NCI-H2227 (cell line): ENCODE results near the gene MORN2.

Source experiments
- DNase-seq: peaks from one replicate; lab custom pipeline; 2025; ENCODE audit not compliant: unreplicated experiment; lab: John Stamatoyannopoulos, UW

MORN2 gene

DNA sequence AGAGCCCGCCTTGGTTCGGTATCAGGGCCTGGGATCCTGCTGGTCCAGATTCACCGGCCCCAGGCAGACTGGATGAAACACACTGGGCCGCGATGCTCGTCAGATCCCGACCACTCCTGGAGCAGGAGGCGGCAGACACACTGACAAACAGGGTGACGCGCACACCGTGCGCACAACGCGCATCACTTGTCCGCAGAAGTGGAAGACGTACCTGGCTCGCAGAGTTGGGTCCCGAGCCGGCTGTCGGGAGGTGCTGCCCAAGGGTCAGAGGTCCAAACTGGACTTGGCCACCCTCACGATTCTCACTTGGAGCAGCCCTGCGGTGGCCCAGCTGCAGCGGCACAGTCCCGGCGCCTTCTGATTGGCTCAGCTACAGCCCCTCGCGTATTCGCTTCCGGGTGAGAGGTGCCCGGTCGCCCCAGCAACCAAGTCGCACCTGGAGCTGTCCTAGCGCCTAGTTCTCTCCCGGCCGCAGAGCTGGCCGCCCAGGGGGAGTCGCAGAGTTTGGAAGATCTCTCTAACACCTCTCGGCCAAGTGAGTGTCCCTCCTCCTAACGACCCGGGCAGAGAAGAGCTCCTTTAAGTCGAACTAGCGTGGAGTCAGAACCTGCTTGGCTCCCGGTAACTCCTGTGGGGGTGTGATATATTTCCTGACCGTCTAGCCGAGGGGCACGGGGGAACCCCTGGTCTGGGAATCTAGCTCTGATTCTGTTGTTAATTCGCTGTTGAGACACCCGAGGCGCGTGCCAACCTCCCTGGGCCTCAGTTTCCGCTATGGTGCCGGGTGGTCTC is at the start of gene MORN2, which contains the start of gene DHX57:
Gene MORN2, plus strand, starts transcription at position 401 of the 792 bp plus-strand sequence.
Gene DHX57, minus strand, starts transcription at position 359 of the 792 bp plus-strand sequence. CDS start 7,529 bp downstream, outside the sequence.
- peak; percentile 85 for DNase-seq

DNA sequence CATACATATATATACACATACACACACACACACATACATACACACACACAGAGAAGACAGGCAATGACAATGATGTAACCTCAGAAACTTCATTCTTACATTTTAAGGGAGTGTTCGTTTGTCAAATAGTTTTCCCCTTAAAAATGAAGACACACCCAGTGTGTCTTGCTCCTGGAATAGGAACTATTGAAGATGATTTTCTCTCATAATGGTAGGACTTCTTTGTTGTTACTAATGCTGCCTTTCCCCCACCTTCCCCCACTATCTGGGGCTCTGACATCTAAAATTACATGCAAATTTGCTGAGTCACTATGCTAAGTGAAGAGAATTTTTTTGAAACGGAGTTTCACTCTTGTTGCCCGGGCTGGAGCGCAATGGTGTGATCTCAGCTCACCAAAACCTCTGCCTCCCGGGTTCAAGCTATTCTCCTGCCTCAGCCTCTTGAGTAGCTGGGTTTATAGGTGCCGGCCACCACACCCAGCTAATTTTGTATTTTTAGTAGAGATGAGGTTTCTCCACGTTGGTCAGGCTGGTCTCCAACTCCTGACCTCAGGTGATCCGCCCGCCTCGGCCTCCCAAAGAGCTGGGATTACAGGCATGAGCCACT is 48.1 kb upstream of the MORN2 start:
- peak; percentile 2 for DNase-seq

DNA sequence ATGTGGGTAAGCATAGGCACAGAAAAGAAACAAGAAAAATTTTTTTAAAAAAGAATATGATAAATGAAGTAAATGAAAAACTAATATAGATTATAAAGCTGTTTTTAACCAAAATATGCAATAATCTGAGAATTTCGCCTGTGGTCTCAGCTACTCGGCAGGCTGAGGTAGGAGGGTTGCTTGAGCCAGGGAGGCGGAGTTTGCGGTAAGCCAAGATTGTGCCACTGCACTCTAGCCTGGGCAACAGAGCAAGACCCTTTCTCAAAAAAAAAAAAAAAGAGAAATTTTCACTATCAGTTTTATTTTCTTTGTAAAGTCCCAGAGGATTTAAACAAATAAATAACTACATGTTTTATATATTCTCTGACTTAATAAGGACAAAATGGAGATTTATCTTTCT is 47.3 kb upstream of the MORN2 start:
- DNase-seq, result no peak

DNA sequence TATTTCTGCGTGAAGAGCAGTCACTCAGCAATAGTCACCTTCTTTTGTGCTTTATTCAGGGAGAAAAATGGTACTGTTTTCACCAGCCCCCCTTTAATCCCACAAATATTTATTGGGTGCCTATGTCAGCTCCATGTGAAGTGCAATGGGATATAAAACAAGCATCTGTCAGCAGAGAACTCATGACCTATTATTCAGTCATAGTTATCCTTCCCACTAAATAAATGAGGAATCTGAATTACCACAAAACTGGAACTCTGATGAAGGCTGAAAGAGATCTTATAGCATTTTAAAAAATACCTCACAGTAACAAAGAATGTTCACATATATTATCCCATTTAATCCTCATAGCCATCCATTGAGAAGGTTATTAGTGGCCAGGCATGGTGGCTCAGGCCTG is 45.8 kb upstream of the MORN2 start:
- DNase-seq, result no peak

DNA sequence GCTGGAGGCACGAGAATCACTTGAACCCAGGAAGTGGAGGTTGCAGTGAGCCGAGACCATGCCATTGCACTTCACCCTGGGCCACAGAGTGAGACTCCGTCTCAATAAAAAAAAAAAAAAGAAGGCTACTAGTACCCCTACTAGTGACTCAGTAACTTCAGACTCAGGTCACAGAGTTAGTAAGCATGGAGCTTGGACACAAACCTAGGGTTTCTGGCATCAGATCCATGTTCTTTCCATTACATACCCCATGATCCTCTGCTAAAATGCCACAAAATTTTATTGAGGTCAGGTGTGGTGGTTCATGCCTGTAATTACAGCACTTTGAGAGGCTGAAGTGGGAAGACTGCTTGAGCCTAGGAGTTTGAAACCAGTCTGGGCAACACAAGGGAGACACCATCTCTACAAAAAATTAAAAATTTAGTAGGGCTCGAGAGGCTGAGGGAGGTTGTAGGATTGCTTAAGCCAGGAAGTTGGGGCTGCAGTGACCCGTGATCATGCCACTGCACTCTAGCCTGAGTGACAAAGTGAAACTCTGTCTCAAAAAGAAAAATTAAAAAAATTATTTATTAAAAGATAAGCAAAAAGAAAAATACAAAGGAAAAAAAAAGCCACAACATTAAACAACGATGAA is 45.1 kb upstream of the MORN2 start:
- DNase-seq, result no peak

DNA sequence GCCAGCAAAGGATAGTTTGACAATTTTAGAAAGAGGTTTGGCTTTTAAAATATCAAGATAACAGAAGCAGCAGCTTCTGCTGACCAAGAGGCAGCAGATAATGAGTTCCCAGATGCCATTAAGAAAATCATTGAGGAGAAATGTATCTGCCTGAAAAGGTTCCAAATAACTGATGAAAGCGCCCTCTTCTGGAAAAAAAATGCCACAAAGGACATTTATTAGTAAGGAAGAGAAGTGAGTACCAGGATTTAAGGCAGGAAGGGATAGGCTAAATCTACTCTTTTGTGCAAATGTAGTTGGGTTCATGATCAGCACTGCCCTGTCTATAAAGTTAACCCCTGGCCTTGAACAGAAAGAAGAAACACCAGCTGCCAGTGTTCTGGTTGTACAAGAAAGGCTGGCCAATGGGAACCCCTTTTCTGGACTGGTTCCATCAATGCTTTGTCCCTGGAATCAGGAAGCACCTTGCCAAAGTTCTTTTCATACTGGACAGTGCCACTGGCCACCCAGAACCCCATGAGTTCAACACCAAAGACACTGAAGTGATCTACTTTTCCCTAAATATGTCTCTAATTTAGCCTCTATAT is 40.7 kb upstream of the MORN2 start:
- peak; percentile 33 for DNase-seq

DNA sequence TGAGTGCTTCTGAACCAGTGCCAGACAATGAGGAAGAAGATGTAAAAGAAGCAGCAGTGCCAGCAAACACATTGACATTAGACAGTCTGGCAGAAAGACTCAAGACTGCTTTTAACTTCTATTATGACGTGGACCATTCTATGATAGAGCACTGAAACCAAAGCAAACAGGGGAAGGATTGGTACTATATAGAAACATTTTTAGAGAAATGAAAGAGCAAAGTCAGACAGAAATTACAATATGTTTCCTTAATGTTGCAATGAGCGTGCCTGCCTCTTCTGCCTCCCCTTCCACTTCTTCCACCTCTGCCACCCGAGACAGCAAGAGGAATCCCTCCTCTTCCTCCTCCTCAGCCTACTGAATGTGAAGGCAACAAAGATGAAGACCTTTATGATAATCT is 39.8 kb upstream of the MORN2 start:
- DNase-seq, result no peak

DNA sequence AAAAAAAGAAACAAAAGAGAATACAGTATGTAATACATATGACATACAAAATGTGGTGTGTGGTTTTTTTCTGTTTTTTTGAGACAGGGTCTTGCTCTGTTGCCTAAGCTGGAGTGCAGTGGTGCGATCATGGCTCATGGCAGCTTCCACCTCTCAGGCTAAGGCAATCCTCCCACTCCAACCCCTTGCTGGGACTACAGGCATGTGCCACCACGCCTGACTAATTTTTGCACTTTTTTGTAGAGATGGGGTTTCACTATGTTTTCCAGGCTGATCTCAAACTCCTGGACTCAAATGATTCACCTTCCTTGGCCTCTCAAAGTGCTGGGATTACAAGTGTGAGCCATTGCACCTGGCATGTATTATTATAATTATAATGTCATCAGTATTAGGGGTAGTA is 39.0 kb upstream of the MORN2 start:
- DNase-seq, result no peak

DNA sequence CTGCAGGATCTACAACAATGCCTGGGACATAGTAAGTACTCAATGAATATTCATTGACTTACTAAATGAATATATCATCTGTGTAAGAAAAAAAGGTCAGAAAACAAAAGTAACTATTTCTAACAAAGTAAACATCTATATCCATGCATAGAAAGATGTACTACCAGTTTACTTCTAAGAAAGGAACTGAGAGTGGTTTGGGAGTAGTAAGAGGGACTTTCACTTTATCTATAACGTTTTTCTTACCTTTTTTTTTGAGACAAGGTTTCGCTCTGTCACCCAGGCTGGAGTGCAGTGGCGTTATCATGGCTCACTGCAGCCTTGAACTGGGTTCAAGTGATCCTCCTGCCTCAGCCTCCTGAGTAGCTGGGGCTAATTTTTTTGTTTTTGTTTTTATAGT is 25.7 kb upstream of the MORN2 start:
- DNase-seq, result no peak

DNA sequence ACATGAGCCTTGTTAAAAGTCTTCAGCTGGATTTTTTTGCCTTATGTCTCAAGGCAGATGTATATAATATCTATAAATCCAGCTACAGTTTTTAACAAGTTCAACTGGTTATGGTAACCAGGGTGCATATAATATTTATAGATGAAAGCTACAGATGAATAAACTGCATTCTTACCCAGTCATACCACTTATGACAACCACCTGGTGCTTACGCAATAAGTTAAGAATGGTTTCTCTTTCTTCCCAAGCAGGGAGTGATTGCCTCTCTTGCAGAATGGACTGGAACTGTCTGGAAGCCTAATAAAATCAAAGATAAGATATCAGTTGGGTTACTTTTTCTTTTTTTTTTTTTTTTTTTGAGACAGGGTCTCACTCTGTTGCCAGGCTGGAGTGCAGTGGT is 19.6 kb upstream of the MORN2 start:
- DNase-seq, result no peak

DNA sequence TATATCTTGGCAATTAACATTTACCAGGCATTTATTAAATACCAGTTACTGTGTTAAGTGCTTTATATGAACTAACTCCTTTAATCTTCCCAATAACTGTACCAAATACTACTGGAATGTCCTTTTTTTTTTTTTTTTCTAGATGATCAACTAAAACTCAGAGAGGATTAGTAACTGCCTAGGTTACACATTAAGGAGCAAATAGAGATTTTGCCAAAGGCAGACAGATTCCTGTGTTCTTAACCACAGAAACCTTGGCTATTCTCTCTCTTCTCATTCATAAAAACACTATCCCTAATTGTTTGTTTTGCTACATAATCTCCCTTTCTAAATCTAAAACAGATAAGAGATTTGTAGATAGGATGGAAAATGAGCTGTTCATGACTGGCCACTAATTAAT is 13.3 kb upstream of the MORN2 start:
- no peak for DNase-seq

DNA sequence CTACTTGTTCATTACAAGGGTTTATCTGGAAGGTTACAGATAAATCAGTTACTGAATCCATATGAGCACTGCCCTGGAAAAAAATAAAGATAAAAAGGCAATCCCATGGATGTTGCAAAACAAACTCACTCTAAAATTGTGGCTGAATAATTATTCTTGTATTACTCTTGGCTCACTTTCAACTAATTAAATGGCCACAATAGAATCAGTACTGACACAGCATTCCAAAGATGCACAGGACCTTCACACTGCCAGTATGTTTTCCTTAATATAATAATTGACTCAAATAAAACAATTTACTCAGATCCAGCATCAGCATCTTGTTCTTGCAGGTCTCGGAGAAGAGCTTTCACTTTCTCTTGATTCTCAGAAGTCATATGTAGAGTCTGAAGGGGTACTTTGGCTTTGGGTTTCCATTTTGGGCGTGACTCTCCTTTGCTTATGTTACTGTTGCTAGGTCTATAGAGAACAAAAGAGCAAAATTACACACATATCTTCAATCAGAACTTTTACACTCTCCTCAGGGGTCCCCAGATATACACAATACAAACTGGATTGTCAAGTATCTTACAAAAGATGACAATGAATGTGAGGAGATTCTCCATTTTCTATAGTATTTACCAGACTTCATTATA is 12.6 kb upstream of the MORN2 start:
- no peak for DNase-seq

DNA sequence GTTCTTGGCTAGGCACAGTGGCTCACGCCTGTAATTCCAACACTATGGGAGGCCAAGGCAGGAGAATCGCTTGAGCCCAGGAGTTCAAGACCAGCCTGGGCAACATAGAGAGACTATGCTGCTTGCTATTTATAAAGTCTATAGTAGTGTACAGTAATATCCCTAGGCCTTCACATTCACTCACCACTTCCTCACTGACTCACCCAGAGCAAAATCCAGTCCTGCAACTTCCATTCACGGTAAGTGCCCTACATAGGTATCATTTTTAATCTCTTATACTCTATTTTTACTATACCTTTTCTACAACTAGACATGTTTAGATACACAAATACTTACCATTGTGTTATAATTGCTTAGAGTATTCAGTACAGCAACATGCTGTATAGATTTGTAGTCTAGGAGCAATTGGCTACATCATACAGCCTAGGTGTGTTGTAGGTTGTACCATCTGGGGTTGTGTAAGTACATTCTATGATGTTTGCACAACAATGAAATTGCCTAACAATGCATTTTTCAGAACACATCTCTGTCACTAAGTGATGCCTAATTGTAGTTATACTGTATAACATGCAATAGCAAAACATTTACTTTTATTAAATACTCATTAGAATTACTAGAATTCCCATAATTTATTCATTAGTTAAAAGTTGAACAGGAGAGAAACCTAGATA is 8.9 kb upstream of the MORN2 start:
- DNase-seq, result no peak

DNA sequence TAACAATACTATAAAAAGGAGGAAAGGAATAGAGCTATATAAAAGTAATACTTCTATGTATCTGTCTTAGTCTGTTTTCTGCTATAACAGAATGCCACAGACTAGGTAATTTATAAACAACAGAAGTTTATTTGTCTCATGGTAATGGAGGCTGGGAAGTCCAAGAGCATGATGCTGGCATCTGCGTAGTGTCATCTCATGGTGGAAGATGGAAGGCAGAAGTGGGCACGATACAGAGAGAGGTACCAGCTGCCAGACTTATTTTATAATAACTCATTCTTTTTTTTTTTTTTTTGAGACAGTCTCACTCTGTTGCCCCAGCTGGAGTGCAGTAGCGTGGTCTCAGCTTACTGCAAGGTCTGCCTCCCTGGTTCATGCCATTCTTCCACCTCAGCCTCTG is 4.3 kb upstream of the MORN2 start:
- DNase-seq, result no peak

DNA sequence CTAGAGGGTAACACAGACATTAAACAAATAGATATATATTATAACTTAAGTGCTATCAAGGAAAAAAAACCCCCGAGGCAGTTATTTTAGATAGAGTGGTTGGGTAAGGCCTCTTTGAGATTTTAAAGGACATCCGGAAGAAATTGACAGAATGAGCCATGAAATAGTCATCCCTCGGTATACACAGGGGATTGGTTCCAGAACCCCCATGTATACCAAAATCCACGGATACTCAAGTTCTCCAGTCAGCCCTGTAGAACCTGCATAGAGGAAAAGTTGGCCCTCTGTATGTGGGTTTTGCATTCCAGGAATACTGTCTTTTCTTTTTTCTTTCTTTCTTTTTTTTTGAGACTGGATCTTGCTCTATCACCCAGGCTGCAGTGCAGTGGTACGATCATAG is 2.0 kb upstream of the MORN2 start:
- DNase-seq, result no peak

DNA sequence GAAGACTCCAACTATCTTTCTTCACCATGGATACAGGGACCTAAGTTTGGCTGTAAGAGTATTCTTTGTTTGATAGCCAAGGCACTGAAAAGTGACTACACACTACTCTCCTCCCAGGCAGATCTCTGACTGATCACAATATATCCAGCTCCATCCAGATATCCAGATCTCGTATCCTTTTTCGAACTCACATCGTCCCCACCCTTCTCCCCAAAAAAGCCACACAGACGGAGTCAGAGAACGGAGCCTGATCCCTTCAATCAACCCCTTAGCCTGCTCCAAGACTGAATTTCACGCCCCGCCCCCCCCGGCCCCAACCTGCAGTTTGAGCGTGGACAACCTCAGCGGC is 575 bp upstream of the MORN2 start:
- DNase-seq, result peak; percentile 60

DNA sequence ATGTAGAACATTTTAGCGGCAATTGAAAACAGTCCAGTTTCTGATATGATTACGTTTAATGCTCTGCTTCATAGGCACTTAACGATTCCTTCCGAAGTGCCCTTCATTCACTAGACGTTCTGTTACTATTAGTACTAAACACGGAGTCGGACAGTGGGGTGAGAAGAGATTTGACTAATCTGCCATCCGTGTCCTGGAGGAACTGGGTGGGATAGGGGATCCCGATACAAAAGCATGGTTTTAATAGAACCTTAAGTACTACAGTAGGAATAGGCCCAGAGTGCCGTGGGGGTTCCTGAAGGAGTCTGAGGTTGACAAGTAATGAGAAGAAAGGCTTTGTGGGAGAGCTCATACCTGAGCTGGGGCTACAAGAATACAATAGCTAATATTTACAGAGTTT is 631 bp downstream of the MORN2 start:
- peak; percentile 13 for DNase-seq

DNA sequence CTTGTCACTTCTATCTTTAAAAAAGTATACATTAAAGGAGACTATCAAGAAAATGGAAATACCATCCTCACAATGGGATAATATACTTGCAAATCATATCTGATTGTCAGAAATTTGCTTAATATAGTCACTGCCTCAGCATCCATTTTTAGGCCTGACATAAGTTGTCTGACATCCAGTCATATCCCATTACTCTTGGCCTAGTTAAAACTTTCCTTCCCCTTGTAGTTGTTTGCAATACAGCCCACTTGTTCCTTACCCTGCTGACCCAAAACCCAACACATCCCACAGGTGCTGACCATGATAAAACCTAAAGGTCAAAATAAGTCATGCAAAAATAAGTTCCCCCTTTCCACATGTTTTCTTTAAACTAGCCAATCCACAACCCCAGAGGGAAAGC is 10.3 kb downstream of the MORN2 start:
- DNase-seq, result no peak

DNA sequence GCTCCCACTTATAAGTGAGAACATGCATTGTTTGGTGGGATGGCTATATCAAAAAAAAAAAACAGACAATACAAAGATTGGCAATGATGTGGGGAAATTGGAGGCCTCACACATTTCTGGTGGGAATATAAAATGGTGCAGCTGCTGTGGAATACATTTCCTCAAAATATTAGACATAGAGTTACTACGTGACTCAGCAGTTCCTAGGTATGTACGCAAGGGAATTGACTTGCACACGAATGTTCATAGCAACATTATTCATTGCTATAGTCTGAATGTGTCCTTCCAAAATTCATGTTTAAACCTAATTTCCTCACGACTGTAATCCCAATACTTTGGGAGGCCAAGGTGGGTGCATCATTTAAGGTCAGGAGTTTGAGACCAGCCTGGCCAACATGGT is 11.6 kb downstream of the MORN2 start:
- no peak for DNase-seq

DNA sequence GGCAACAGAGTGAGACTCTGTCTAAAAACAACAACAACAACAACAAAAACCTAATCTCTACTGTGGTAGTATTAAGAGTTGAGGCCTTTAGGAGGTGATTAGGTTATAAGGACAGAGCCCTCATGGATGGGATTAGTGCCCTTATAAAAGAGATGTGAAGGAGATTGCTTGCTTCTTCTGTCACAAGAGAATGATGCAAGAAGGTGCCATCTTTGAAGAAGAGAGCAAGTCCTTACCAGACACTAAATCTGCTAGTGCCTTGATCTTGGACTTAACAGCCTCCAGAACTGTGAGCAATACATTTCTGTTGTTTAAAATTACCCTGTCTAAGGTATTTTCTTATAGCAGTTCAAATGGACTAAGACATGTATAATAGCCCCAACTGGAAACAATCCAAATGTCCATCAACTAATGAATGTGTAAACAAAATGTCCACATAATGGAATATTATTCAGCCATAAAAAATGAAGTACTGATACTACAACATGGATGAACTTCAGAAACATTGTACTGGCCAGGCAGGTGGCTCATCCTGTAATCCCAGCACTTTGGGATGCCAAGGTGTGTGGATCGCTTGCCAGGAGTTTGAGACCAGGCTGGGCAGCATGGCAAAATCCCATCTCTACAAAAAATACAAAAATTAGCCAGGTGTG is 12.3 kb downstream of the MORN2 start:
- DNase-seq, result no peak
